Thoracic aorta (tissue), 2 donors: Measurements from ENCODE around the gene NDUFV1. TPM values are rescaled to one million over a fixed set of nuclear protein-coding genes. Genes with fewer than 3 reads are reported as not detected.
A peak's percentile ranks its signal among the peaks of the same experiment; 100 is the strongest.
"Not testable (repeated sequence)": the region's sequence is repeated elsewhere in the genome, so short reads cannot be mapped to it uniquely, and the experiment has no call there.

Experiments
- ATAC-seq: fragments of 150-250 bp; one replicate; pipeline ENCODE4 v1.8.0; 2017; ENCODE audit warnings: low read depth; ENCODE audit not compliant: insufficient number of reproducible peaks, low FRiP score
- DNase-seq: peaks from one replicate; pipeline ENCODE4 v3.0.0-alpha.2; 2020; ENCODE audit warnings: low spot score
- H3K27ac ChIP-seq, 2 donors: fragments of 200-600 bp; sonication (generic); 1 replicate in 1 of 2; 2 replicates in 1 of 2; pipeline ENCODE4 v1.5.1; 2016; ENCODE audit warnings: mild to moderate bottlenecking in 2 of 2, moderate library complexity in 2 of 2
- H3K27me3 ChIP-seq: fragments of 200-600 bp; sonication (generic); replicated peaks from 2 replicates; pipeline ENCODE4 v1.6.0; 2016; ENCODE audit warnings: mild to moderate bottlenecking; ENCODE audit not compliant: insufficient read depth
- H3K36me3 ChIP-seq: fragments of 200-600 bp; sonication (generic); one replicate; pipeline ENCODE4 v1.5.1; 2016
- H3K4me1 ChIP-seq, 2 donors: fragments of 200-600 bp; sonication (generic); 1 replicate in 1 of 2; 2 replicates in 1 of 2; pipeline versions ENCODE4 v1.5.1 to v1.6.0; 2016; ENCODE audit warnings: low read depth in 2 of 2, mild to moderate bottlenecking in 1 of 2; ENCODE audit not compliant: control insufficient read depth in 1 of 2
- H3K4me3 ChIP-seq: fragments of 200-600 bp; sonication (generic); 2 replicates; pipeline ENCODE4 v1.5.1; 2016; ENCODE audit warnings: mild to moderate bottlenecking
- H3K9me3 ChIP-seq: fragments of 200-600 bp; sonication (generic); 2 replicates; pipeline ENCODE4 v1.5.1; 2016
- CTCF ChIP-seq: fragments of 200-600 bp; sonication (generic); IDR thresholded peaks from one replicate; pipeline ENCODE4 v1.5.1; 2019; ENCODE audit warnings: antibody characterized with exemption
- total RNA-seq, 2 donors: library from RNA; depleted of rRNA; stranded (reverse); fragments of >200 nt; gene quantifications; one replicate each; pipeline versions ENCODE4 v1.1.0 to v1.2.3, GENCODE V29; 2016

NDUFV1 gene
- total RNA-seq, 2 donors from 2014 or later, result 240 to 252 TPM

DNA sequence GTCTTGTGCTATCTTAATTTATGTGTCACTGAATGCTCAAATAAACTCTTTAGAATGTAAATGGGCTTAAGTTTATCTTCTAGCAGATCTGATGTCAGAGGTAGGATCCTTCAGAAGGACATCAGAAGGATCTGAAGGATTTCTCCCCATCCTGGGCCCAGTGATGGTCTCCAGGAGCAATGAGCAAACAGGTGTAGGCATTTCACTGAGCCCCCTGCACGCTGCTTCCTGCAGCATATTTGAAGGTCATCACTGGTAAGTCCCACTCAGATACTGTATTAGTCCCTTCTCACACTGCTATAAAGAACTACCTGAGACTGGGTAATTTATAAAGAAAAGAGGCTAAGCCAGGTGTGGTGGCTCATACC is 18.6 kb upstream of the NDUFV1 start:
- no peaks in the 10 kb centered on the region for H3K9me3 ChIP-seq
- no peak for ATAC-seq
- no peak overlapping the region for H3K4me3 ChIP-seq
- DNase-seq, result no peak
- no peak for TF ChIP-seq CTCF
- peaks cover 14 to 26% of the 10 kb centered on the region in 2 donors for H3K4me1 ChIP-seq
- no peak overlapping the region for H3K27ac ChIP-seq
- H3K27me3 ChIP-seq, result no peaks in the 10 kb centered on the region
- H3K36me3 ChIP-seq, result peaks cover 10% of the 10 kb centered on the region

DNA sequence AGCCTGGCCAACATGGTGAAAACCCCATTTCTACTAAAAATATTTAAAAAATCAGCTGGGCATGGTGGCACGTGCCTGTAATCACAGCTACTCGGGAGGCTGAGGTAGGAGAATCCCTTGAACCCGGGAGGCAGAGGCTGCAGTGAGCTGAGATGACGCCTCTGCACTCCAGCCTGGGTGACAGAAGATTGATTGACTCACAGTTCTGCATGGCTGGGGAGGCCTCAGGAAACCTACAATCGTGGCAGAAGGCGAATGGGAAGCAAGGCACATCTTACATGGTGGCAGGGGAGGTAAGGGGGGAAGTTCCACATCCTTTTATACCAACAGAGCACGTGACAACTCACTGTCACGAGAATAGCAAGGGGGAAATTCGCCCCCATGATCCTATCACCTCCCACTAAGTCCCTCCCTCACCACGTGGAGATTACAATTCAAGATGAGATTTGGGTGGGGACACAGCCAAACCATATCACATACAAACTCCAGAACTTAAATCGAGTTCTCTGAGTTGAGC is 17.8 kb upstream of the NDUFV1 start:
- not testable (repeated sequence) for DNase-seq, H3K36me3 ChIP-seq, H3K4me3 ChIP-seq, H3K27me3 ChIP-seq, H3K9me3 ChIP-seq, H3K27ac ChIP-seq, ATAC-seq
- peaks cover 17 to 34% of the 10 kb centered on the region in 2 donors for H3K4me1 ChIP-seq

DNA sequence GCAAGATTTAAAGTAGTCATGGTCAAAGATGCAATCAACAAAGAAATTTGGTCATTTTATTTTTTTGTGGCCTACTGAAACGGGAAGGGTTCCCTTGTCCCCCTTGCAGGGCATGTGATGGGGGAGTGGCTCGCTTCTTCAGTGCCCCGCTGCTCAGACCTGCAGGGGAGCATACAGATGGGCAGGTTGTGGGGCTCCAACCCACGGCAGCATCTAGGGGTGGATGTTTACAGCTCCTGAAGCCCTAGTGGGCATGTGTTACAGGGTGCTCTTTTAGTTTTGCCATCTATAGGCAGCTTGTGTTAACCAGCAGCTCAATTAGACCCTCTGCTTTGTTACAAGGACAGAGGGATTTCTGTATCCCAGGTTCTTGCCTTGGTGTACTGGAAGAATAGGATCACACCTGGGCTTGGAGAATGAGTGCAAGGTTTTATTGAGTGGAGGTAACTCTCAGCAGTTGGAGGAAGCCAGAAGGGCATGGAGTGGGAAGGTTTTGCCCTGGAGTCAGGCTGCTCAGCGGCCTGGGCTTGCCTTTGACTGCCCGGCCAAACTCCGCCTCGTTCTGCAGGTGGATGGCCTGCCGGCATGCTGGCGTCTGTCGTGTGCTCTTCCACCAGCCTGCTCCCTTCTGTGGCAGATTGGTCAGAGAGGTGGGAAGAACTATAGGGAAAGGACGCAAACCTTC is 13.7 kb upstream of the NDUFV1 start:
- Histone ChIP-seq H3K27me3 (no peaks in the 10 kb centered on the region), H3K4me1 (peaks cover 7 to 23% of the 10 kb centered on the region in 2 donors), H3K36me3 (no peaks in the 10 kb centered on the region), H3K9me3 (no peaks in the 10 kb centered on the region), H3K4me3 (peak overlapping the region; percentile 7), H3K27ac (peak overlapping the region; percentile 60 to 79)
- DNase-seq (no peak), ATAC-seq (no peak)
- TF ChIP-seq CTCF, result no peak

GRCh38 chr11:67593565-67593905 is 13.2 kb upstream of the NDUFV1 start:
- no peak for DNase-seq
- Histone ChIP-seq H3K27ac (peak overlapping the region; percentile 60 to 79), H3K4me3 (peak overlapping the region; percentile 8), H3K9me3 (no peaks in the 10 kb centered on the region), H3K27me3 (no peaks in the 10 kb centered on the region), H3K36me3 (no peaks in the 10 kb centered on the region), H3K4me1 (peaks cover 7 to 23% of the 10 kb centered on the region in 2 donors)
- TF ChIP-seq CTCF, result no peak
- ATAC-seq, result no peak

GRCh38 chr11:67594480-67594879 is 12.3 kb upstream of the NDUFV1 start:
- no peak for TF ChIP-seq CTCF
- Histone ChIP-seq H3K27ac (peak overlapping the region; percentile 66 to 79), H3K36me3 (no peaks in the 10 kb centered on the region), H3K4me3 (no peak overlapping the region), H3K9me3 (no peaks in the 10 kb centered on the region), H3K27me3 (no peaks in the 10 kb centered on the region), H3K4me1 (peaks cover 7 to 23% of the 10 kb centered on the region in 2 donors)
- ATAC-seq (peak; percentile 55), DNase-seq (no peak)
